HG03558 (cell line): ENCODE results near the gene NFKBIE.
"Not testable (repeated sequence)": the region's sequence is repeated elsewhere in the genome, so short reads cannot be mapped to it uniquely, and the experiment has no call there.

Experiments
- ATAC-seq: cut with Tn5 transposase; IDR thresholded peaks from one replicate; pipeline ENCODE4 v1.9.1; 2021; ENCODE audit warnings: moderate number of reproducible peaks; ENCODE audit not compliant: unreplicated experiment; ENCODE audit errors: extremely low read depth

Gene NFKBIE

DNA sequence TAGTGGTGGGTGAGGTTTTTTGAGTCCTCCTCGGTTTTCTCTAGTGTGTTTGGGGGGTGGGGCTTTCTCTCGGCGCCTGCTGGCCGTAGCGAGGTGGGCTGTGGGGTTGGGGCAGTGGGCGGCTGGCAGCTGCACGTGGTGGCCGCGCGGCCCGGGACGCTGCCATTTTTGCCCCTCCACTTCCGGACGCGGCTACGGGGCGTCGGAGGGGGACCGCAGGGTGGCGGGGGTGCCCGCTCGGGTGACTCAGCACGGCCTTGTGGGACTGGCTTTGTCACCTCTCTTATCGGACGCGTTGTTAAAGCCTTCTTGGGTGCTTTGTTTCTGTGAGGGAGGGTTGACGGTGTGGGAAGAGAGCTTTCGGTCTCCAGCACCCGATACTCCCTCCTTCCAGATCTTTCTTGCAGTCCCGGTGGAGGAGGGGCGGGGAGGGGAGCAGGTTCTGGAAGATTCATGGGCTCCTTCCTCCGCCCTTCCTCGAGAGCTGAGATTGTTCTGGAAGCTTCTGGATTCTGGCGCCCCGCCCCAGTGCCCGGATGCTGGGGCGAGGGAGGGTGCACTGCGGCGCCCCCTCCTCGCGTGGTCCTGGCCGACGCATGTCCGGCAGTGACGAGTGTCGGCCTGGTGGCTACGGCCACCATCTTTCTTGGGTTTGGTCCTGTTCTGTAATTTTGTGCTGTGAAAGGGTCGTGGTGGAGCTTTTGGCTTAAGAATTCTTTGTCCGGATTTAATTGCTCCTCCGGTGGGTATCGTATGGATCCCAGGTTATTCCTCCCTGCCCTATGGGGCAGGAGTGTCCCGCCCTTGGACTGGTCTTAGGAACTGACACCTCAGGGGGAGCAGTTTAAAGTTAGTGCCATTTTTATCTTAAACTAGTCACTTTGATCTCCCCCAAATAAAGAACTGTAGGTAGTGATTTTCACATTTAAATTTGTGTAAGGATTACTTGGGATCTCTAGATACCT lies 17.7 kb downstream of the NFKBIE start:
- no peak for ATAC-seq

GRCh38 chr6:44246663-44247337 lies 18.6 kb downstream of the NFKBIE start, which contains the start of gene HSP90AB1:
Gene HSP90AB1, plus strand, starts transcription at chr6:44247101. Its CDS starts 1,529 bp downstream, at chr6:44248630.
- peak; percentile 29 for ATAC-seq

DNA sequence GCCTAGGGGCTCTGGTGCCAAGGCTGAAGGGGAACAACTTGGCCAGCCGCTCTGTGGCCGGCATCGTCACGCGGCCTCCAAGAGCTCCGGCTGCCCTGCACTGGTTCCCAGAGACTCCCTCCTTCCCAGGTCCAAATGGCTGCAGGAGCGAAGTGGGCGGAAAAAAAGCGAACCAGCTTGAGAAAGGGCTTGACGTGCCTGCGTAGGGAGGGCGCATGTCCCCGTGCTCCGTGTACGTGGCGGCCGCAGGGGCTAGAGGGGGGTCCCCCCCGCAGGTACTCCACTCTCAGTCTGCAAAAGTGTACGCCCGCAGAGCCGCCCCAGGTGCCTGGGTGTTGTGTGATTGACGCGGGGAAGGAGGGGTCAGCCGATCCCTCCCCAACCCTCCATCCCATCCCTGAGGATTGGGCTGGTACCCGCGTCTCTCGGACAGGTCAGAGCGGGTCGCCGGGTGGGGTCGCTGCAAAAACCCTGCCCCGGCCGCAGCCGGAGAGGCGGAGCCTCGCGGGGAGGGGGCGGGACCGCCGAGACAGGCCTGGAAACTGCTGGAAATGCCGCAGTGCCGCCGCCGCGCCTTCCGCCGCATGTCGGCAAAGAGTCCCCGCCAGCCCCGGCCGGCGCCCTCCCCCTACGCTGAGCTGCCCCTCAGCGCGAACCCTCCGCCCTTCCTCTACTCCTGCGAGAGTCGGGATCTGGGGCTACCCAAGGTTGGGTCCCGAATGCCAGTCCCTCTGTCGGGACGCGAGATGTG lies 19.3 kb downstream of the NFKBIE start:
- peak; percentile 29 for ATAC-seq

DNA sequence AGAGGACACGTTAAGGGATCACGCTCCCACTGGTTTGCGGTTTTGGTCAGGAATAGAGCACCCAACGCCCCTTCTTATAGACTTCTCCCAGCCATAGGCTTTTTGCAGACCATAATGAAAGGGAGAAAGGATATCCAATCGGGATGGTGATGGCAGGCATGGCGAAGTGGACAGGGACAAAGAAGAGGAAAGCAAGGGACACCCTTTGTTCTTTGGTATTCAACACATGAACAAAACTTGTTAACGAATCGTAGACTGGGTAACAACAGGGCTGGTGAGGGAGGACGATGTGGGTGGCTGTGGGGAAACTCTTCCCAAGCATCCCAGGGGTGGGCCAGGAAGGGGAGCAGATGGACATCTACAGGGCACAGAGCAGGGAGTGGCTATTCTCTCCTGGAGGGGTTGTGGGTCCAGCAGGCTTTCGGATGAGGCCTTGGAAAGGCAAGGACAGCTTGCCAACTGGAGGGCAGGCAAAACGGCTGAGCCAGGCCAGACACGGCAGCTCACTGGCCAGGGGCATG lies 19.9 kb downstream of the NFKBIE start:
- ATAC-seq: no peak

DNA sequence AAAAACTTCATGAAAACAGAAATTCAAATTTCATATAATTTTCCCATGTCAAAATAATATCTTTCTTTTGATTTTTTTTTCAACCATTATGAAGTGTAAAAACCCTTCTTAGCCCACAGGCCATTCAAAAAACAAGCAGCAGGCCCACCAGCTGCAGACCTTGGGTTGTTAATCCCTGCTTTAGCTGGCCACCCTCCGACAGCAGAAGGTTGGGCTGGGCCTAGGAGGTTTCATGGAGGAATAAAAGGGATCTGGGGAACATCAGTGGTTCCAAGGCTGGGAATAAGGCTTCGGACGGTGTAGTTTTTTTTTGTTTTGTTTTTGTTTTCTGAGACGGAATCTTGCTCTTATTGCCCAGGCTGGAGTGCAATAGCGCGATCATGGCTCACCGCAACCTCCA lies 22.0 kb downstream of the NFKBIE start:
- ATAC-seq: no peak

- ATAC-seq: no peak
Measured at GRCh38 chr6:44238687-44239350, 26.5 kb downstream of the NFKBIE start.

DNA sequence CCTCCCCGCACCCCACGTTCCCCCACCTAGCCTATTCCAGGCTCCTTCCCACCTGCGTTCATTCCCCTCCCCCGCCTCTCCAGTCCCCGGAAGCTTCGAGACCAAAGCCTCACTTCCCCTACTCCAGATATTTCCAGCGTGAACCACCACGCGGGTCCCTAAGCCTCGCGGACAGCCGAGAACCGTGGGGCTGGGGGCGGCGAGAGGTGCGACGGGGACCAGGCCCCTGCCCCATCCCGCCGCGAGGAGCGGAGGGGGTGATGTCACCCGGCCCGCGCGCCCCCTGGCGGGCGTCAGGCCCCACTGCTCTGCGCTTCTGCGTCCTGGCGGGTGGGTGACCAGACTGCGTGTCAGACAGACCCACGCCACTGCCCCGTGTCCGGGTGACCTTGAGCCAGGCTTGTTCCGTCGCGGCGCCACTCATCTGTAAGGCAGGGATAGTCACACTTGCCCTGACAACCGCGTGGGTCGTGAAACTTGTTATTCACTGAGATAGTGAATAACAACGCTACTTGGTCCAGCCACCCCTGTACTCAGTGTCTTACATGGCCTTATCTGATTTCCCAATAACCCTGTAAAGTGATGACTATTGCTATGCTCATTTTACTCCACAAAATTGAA lies 27.4 kb downstream of the NFKBIE start:
- no peak for ATAC-seq

GRCh38 chr6:44237021-44237812 lies 28.1 kb downstream of the NFKBIE start:
- ATAC-seq: no peak

DNA sequence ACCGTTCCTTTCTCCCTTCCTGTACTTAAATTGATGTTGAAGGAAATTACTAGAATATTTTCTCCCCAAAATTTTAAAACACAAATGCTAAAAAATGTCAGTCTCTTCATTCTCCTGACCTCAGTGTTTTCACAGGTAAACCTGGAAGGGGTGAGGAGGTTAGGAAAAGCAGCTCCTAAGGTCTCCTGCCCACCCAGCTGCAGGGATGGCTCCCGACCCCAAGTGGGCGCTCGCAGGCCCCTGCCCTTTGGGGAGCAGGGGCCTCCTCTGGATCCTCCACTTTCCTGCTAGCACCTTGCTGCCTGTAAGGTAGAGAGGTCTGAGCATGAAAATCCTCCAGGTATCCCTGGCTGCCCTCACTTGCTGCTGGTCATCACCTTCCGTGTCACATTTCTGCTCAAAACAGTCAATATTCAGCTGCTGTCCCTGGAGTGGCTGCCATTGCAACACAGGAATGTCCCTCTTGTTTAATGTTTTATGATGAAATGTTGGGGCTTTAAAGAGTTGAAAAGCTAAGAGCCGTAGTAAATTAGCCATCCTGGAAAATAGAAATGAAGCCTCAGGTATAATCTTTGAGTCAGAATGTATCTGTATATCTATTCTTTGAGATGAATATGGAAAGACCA lies 29.3 kb downstream of the NFKBIE start:
- ATAC-seq: no peak

- no peak for ATAC-seq
Measured at GRCh38 chr6:44235269-44235668, 30.1 kb downstream of the NFKBIE start.

- no peak for ATAC-seq
Measured at GRCh38 chr6:44234101-44235025, 31.0 kb downstream of the NFKBIE start.

- ATAC-seq: no peak
Measured at GRCh38 chr6:44233567-44234100, 31.7 kb downstream of the NFKBIE start.

- ATAC-seq: no peak
Measured at GRCh38 chr6:44232676-44233566, 32.4 kb downstream of the NFKBIE start.

GRCh38 chr6:44231426-44231825 lies 33.9 kb downstream of the NFKBIE start:
- ATAC-seq: not testable (repeated sequence)

GRCh38 chr6:44230034-44230675 lies 35.2 kb downstream of the NFKBIE start:
- no peak for ATAC-seq
